Measurements from ENCODE around the gene NDUFA3. TPM values are rescaled to one million over a fixed set of nuclear protein-coding genes. Genes with fewer than 3 reads are reported as not detected.

Gene NDUFA3
- total and polyA plus RNA-seq, 2 of the 13 experiments (the other 11 are each of a cell fraction or from before 2014, with no cell fraction given), result 31.6 to 75.4 TPM

GRCh38 chr19:54115109-54116063 is 12.7 kb downstream of the NDUFA3 start, which contains the start of the genes PRPF31 and TFPT (continued):
- TF ChIP-seq ZNF639 (CRISPR knock-in tag; conservative IDR thresholded peaks at IDR 0.05), result peak; percentile 86
- peak; percentile 94 for TF ChIP-seq HBP1 (CRISPR knock-in tag; IDR thresholded peaks at IDR 0.05; ENCODE audit: low read depth)
- peak; percentile 40; the same call in 1 of the 2 replicates for TF ChIP-seq ZSCAN9 (CRISPR knock-in tag; IDR thresholded peaks at IDR 0.05; ENCODE audit: borderline replicate concordance)
- TF ChIP-seq ZNF557 (CRISPR knock-in tag; IDR thresholded peaks at IDR 0.05), result peak; percentile 72; the same call in 1 of the 2 replicates
- no peak for TF ChIP-seq PLRG1 (conservative IDR thresholded peaks at IDR 0.05)
- no peak for TF ChIP-seq HDAC6 (IDR thresholded peaks at IDR 0.05; ENCODE audit: low read depth, low read length)
- TF ChIP-seq MIXL1 (CRISPR knock-in tag; IDR thresholded peaks at IDR 0.05), result peak; percentile 62; the same call in 1 of the 2 replicates
- TF ChIP-seq FOXP4 (CRISPR knock-in tag; IDR thresholded peaks at IDR 0.05), result peak; percentile 6; the same call in 1 of the 2 replicates
- TF ChIP-seq REL (CRISPR knock-in tag; conservative IDR thresholded peaks at IDR 0.05), result no peak
- TF ChIP-seq ZBTB42 (CRISPR knock-in tag; IDR thresholded peaks at IDR 0.05), result no peak
- peak; percentile 34; the same call in 1 of the 2 replicates for TF ChIP-seq ZFP90 (CRISPR knock-in tag; IDR thresholded peaks at IDR 0.05; ENCODE audit: borderline replicate concordance)
- no peak for TF ChIP-seq ZNF232 (CRISPR knock-in tag; IDR thresholded peaks at IDR 0.05; ENCODE audit: borderline replicate concordance)
- TF ChIP-seq ATRX (CRISPR knock-in tag; IDR thresholded peaks at IDR 0.05; ENCODE audit: borderline replicate concordance), result no peak
- no peak for TF ChIP-seq CENPX (CRISPR knock-in tag; IDR thresholded peaks at IDR 0.05)
- TF ChIP-seq ZNF263 (CRISPR knock-in tag; IDR thresholded peaks at IDR 0.05), result no peak
- no peak; the same call in 1 of the 2 replicates for TF ChIP-seq ZFP62 (CRISPR knock-in tag; IDR thresholded peaks at IDR 0.05)
- TF ChIP-seq ZNF205 (CRISPR knock-in tag; IDR thresholded peaks at IDR 0.05), result 0 out of 2 replicates have a peak, but pooled peaks have one; percentile 19
- TF ChIP-seq ZSCAN5A (CRISPR knock-in tag; IDR thresholded peaks at IDR 0.05; ENCODE audit: borderline replicate concordance), result no peak
- no peak for TF ChIP-seq ZNF234 (CRISPR knock-in tag; conservative IDR thresholded peaks at IDR 0.05)
- peak; percentile 57; the same call in 1 of the 2 replicates for TF ChIP-seq HES4 (CRISPR knock-in tag; IDR thresholded peaks at IDR 0.05; ENCODE audit: borderline replicate concordance)
- no peak for TF ChIP-seq TMF1 (CRISPR knock-in tag; IDR thresholded peaks at IDR 0.05; ENCODE audit: low read depth)
- no peak; the same call in 1 of the 2 replicates for TF ChIP-seq ZNF878 (CRISPR knock-in tag; IDR thresholded peaks at IDR 0.05)
- TF ChIP-seq GABPA (IDR thresholded peaks at IDR 0.05; ENCODE audit: low read depth, low read length), result peak; percentile 62
- peak; percentile 90 for TF ChIP-seq GABPA (CRISPR knock-in tag; IDR thresholded peaks at IDR 0.05; ENCODE audit: low read depth)
- TF ChIP-seq ELF1 (CRISPR knock-in tag; IDR thresholded peaks at IDR 0.05), result peak; percentile 87
